Aorta (tissue), 5 donors: ENCODE measurements around the gene MDP1. TPM values are rescaled to one million over a fixed set of nuclear protein-coding genes. Genes with fewer than 3 reads are reported as not detected.

Experiments used
- ATAC-seq: fragments of 200-7000 bp; cut with Tn5 transposase; one replicate; pipeline ENCODE4 v1.9.1; 2022; ENCODE audit warnings: moderate library complexity; ENCODE audit not compliant: low FRiP score
- DNase-seq, 2 donors: peaks; one replicate each; pipeline ENCODE4 v3.0.0-alpha.2; 2020
- H3K27ac ChIP-seq, 2 donors: one replicate each; pipeline ENCODE4 v1.5.1; 2013; ENCODE audit warnings: low read length in 2 of 2, mild to moderate bottlenecking in 2 of 2, moderate library complexity in 2 of 2, control low read depth in 1 of 2, inconsistent platforms in 1 of 2, low read depth in 1 of 2
- H3K27me3 ChIP-seq, 2 donors: one replicate each; pipeline ENCODE4 v1.6.1; 2013; ENCODE audit warnings: control low read depth in 1 of 2, low read length in 1 of 2, mild to moderate bottlenecking in 1 of 2, moderate library complexity in 1 of 2; ENCODE audit not compliant: insufficient read depth in 2 of 2, control insufficient read depth in 1 of 2
- H3K36me3 ChIP-seq, 2 donors: one replicate each; pipeline ENCODE4 v1.6.1; 2013; ENCODE audit warnings: control low read depth in 1 of 2, low read length in 1 of 2, mild to moderate bottlenecking in 1 of 2; ENCODE audit not compliant: insufficient read depth in 2 of 2, control insufficient read depth in 1 of 2
- H3K4me1 ChIP-seq, 2 donors: one replicate each; pipeline ENCODE4 v1.6.1; 2013; ENCODE audit warnings: low read length in 2 of 2, control low read depth in 1 of 2, mild to moderate bottlenecking in 1 of 2, moderate library complexity in 1 of 2; ENCODE audit not compliant: insufficient read depth in 2 of 2, control insufficient read depth in 1 of 2
- H3K4me3 ChIP-seq, 2 donors: one replicate each; pipeline ENCODE4 v1.5.1; 2013; ENCODE audit warnings: low read length in 2 of 2, control low read depth in 1 of 2, mild to moderate bottlenecking in 1 of 2
- H3K9me3 ChIP-seq: one replicate; pipeline ENCODE4 v1.6.1; 2013; ENCODE audit warnings: mild to moderate bottlenecking, low read length; ENCODE audit not compliant: control insufficient read depth
- WGBS, 2 donors: extraction: QIAGEN DNeasy Blood & Tissue Kit; methylation state at CpG; one replicate each; pipeline ENCODE4 v1.1.7; 2013; 5-methylcytosine and 5-hydroxymethylcytosine counted together
- intact Hi-C, 2 donors: fragments of 100-400 bp; cut with DNase I; formaldehyde crosslinking; loops; one replicate each; pipeline versions ENCODE4 v1.14.2 to v1.15.0; 2022
- long read RNA-seq, 2 donors: library from polyadenylated mRNA; unstranded; transcript quantifications; one replicate each; pipeline ENCODE4 v2.0.0, GENCODE V29; 2020 to 2021
- polyA plus RNA-seq, 2 donors: library from polyadenylated mRNA; stranded (reverse); fragments of 200-250 nt; gene quantifications; one replicate each; pipeline ENCODE4 v1.2.3, GENCODE V29; 2013
- total RNA-seq, 2 donors: library from RNA; stranded (reverse); fragmentation: NEBNext Ultra II Directional; extraction: Animal tissue kit (Norgen Biotek cat#: 25700); gene quantifications; one replicate each; pipeline ENCODE4 v1.2.1, GENCODE V29; 2021
- donor health status: healthy with polysubstance abuse.
- donor health status: Bipolar disorder and iron deficiency.
- donor health status: DM: no; HTN: no; CAD: no.
- donor health status: DM: no; HTN: no; CAD: no.
- donor health status: DM: yes; HTN: yes; CAD: no.

Gene MDP1
- total RNA-seq (10 to 100 TPM; 15.2 to 19.5 TPM), polyA plus RNA-seq (10 to 100 TPM; 38.7 to 49.6 TPM)
- long read RNA-seq, donor 1, transcript MDP1-201 (6 exons, 730 nt), result major isoform, 5 of 14 reads
- long read RNA-seq, donor 1, partial matches to known transcripts, result 1 of 14 reads
- long read RNA-seq, donor 1, other reads (novel, unspliced or antisense), result 2 of 14 reads
- long read RNA-seq, donor 2, transcript MDP1-201 (6 exons, 730 nt), result major isoform, 5 of 8 reads
- long read RNA-seq, donor 2, partial matches to known transcripts, result 0 of 8 reads
- long read RNA-seq, donor 2, other reads (novel, unspliced or antisense), result 3 of 8 reads

GRCh38 chr14:24215495-24216344, at the start of gene MDP1:
Gene MDP1, minus strand, starts transcription at chr14:24216066. Its CDS starts 111 bp downstream, at chr14:24215955.
- H3K4me1 ChIP-seq, result no peaks in the 10 kb centered on the region
- DNase-seq (peak; percentile 92 to 93), ATAC-seq (peak; percentile 91)
- H3K27ac ChIP-seq, result peak within 1 kb of the TSS; percentile 49 to 92
- no peaks in the 10 kb centered on the region for H3K36me3 ChIP-seq
- 0% methylated on average over 40 of the region's 40 CpGs for WGBS, 2 donors
- no peaks in the 10 kb centered on the region for H3K9me3 ChIP-seq
- peak within 1 kb of the TSS; percentile 51 to 61 for H3K4me3 ChIP-seq
- no peaks in the 10 kb centered on the region for H3K27me3 ChIP-seq
- intact Hi-C loops, result no loop called here

- DNase-seq, result peak in 1 of 2 donors; percentile 69
These were observed 48.4 kb upstream of the MDP1 start for GRCh38 chr14:24264298-24264697.

GRCh38 chr14:24263848-24264247, 48.0 kb upstream of the MDP1 start:
- intact Hi-C loops, result no loop called here
- Histone ChIP-seq H3K27ac (no peak overlapping the region), H3K4me3 (no peak overlapping the region), H3K4me1 (no peaks in the 10 kb centered on the region), H3K27me3 (no peaks in the 10 kb centered on the region), H3K9me3 (no peaks in the 10 kb centered on the region), H3K36me3 (peaks cover 0 to 4% of the 10 kb centered on the region in 2 donors)
- DNase-seq (no peak), ATAC-seq (no peak)
- WGBS, 2 donors, result 71 to 85% methylated on average over 6 of the region's 6 CpGs

More at GRCh38 chr14:24264298-24264697, 48.4 kb upstream of the MDP1 start:
- no peak overlapping the region for H3K27ac ChIP-seq
- no peak overlapping the region for H3K4me3 ChIP-seq
- H3K9me3 ChIP-seq, result no peaks in the 10 kb centered on the region
- no peak for ATAC-seq
- H3K36me3 ChIP-seq, result peaks cover 0 to 4% of the 10 kb centered on the region in 2 donors
- intact Hi-C loops, result no loop called here
- H3K27me3 ChIP-seq, result no peaks in the 10 kb centered on the region
- no peaks in the 10 kb centered on the region for H3K4me1 ChIP-seq
- 77% methylated on average over 6 of the region's 6 CpGs for WGBS, 2 donors

GRCh38 chr14:24262821-24263733, 47.2 kb upstream of the MDP1 start, which contains the start of gene TGM1:
Gene TGM1, minus strand, starts transcription at chr14:24263177. Its CDS starts 825 bp downstream, at chr14:24262352.
- peak in 1 of 2 donors; percentile 51 for DNase-seq
- ATAC-seq, result no peak
- H3K9me3 ChIP-seq, result no peaks in the 10 kb centered on the region
- 70 to 80% methylated on average over 14 of the region's 14 CpGs for WGBS, 2 donors
- no peaks in the 10 kb centered on the region for H3K4me1 ChIP-seq
- H3K36me3 ChIP-seq, result peaks cover 0 to 4% of the 10 kb centered on the region in 2 donors
- intact Hi-C loops, result no loop called here
- no peaks in the 10 kb centered on the region for H3K27me3 ChIP-seq
- no peak within 1 kb of the TSS for H3K4me3 ChIP-seq
- H3K27ac ChIP-seq, result no peak within 1 kb of the TSS

- H3K9me3 ChIP-seq, result no peaks in the 10 kb centered on the region
- WGBS, 2 donors, result 90% methylated on average over 19 of the region's 19 CpGs
- no peak overlapping the region for H3K4me3 ChIP-seq
- intact Hi-C loops, result no loop called here
- DNase-seq (peak in 1 of 2 donors; percentile 68), ATAC-seq (no peak)
- H3K27ac ChIP-seq, result no peak overlapping the region
- H3K27me3 ChIP-seq, result no peaks in the 10 kb centered on the region
- H3K4me1 ChIP-seq, result no peaks in the 10 kb centered on the region
- H3K36me3 ChIP-seq, result peaks cover 0 to 1% of the 10 kb centered on the region in 2 donors
These were observed 46.1 kb upstream of the MDP1 start for GRCh38 chr14:24261969-24262327.

GRCh38 chr14:24261256-24261968, 45.5 kb upstream of the MDP1 start:
- H3K9me3 ChIP-seq, result no peaks in the 10 kb centered on the region
- H3K36me3 ChIP-seq, result peaks cover 0 to 1% of the 10 kb centered on the region in 2 donors
- intact Hi-C loops, result no loop called here
- no peak overlapping the region for H3K4me3 ChIP-seq
- no peak for ATAC-seq
- H3K27ac ChIP-seq, result no peak overlapping the region
- 90 to 91% methylated on average over 20 of the region's 20 CpGs for WGBS, 2 donors
- H3K27me3 ChIP-seq, result no peaks in the 10 kb centered on the region
- peak in 1 of 2 donors; percentile 75 for DNase-seq
- H3K4me1 ChIP-seq, result no peaks in the 10 kb centered on the region

- H3K27ac ChIP-seq, result no peak overlapping the region
- no peak overlapping the region for H3K4me3 ChIP-seq
- DNase-seq, result no peak
- no peaks in the 10 kb centered on the region for H3K27me3 ChIP-seq
- H3K36me3 ChIP-seq, result peaks cover 0 to 1% of the 10 kb centered on the region in 2 donors
- ATAC-seq, result no peak
- 78 to 83% methylated on average over 4 of the region's 4 CpGs for WGBS, 2 donors
- H3K9me3 ChIP-seq, result no peaks in the 10 kb centered on the region
- no peaks in the 10 kb centered on the region for H3K4me1 ChIP-seq
- intact Hi-C loops, result no loop called here
These were observed 44.9 kb upstream of the MDP1 start for GRCh38 chr14:24260780-24261157.
